GM21526 (cell line): ENCODE data around the gene NOC3L.
"Not testable (repeated sequence)": the region's sequence is repeated elsewhere in the genome, so short reads cannot be mapped to it uniquely, and the experiment has no call there.

ENCODE experiments used
- ATAC-seq: cut with Tn5 transposase; IDR thresholded peaks from one replicate; pipeline ENCODE4 v1.9.1; 2021; ENCODE audit warnings: moderate library complexity; ENCODE audit not compliant: unreplicated experiment, low FRiP score

The NOC3L gene

GRCh38 chr10:94362360-94363250, at the start of gene NOC3L:
NOC3L (minus strand) TSS chr10:94362939; CDS start chr10:94362838, 101 bp downstream.
- peak; percentile 98 for ATAC-seq

- ATAC-seq = no peak
Measured at GRCh38 chr10:94412449-94412848, 49.7 kb upstream of the NOC3L start.

- ATAC-seq = no peak
Measured at GRCh38 chr10:94411304-94411703, 48.6 kb upstream of the NOC3L start.

GRCh38 chr10:94409021-94409657, 46.4 kb upstream of the NOC3L start:
- no peak for ATAC-seq

- ATAC-seq = no peak
Measured at GRCh38 chr10:94407668-94408067, 44.9 kb upstream of the NOC3L start.

- no peak for ATAC-seq
Measured at GRCh38 chr10:94405406-94405805, 42.7 kb upstream of the NOC3L start.

- ATAC-seq = peak; percentile 67
Measured at GRCh38 chr10:94403380-94404213, 40.9 kb upstream of the NOC3L start.

GRCh38 chr10:94402843-94403379, 40.2 kb upstream of the NOC3L start:
- ATAC-seq = peak; percentile 30

- ATAC-seq = peak; percentile 57
Measured at GRCh38 chr10:94402204-94402842, 39.6 kb upstream of the NOC3L start, which contains the start of gene TBC1D12. TBC1D12 (plus strand) TSS chr10:94402541; CDS start chr10:94402614, 73 bp downstream.

- ATAC-seq = no peak
Measured at GRCh38 chr10:94398762-94399161, 36.0 kb upstream of the NOC3L start.

- no peak for ATAC-seq
Measured at GRCh38 chr10:94397549-94398370, 35.0 kb upstream of the NOC3L start.

GRCh38 chr10:94392117-94392516, 29.4 kb upstream of the NOC3L start:
- not testable (repeated sequence) for ATAC-seq

GRCh38 chr10:94385733-94386132, 23.0 kb upstream of the NOC3L start:
- ATAC-seq = not testable (repeated sequence)

- ATAC-seq = no peak
Measured at GRCh38 chr10:94383530-94383929, 20.8 kb upstream of the NOC3L start.

GRCh38 chr10:94376865-94377264, 14.1 kb upstream of the NOC3L start:
- ATAC-seq = no peak

- no peak for ATAC-seq
Measured at GRCh38 chr10:94375374-94375773, 12.6 kb upstream of the NOC3L start.

- ATAC-seq = no peak
Measured at GRCh38 chr10:94370501-94370900, 7.8 kb upstream of the NOC3L start.

GRCh38 chr10:94366382-94366781, 3.6 kb upstream of the NOC3L start:
- ATAC-seq = no peak

- no peak for ATAC-seq
Measured at GRCh38 chr10:94364482-94364881, 1.7 kb upstream of the NOC3L start.
